ENCODE measurements around the gene ZER1.
A peak's percentile ranks its signal among the peaks of the same experiment; 100 is the strongest.
"Not testable (repeated sequence)": the region's sequence is repeated elsewhere in the genome, so short reads cannot be mapped to it uniquely, and the experiment has no call there.

Gene ZER1

DNA sequence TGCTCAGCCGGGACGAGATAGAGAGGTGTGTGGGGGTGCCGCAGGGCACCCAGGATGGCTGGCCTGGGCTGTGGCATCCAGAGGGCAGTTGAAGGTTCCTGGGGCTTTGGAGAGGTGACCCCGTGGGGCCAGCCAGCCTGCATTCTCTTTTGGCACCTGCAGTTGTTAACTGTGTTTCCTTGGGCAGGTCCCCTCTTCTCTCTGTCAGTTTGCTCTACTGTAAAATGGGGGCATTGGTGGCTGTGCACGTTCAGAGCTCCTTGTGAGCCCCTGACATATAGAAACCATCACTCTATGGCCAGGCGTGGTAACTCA is 56.3 kb downstream of the ZER1 start:
- DNase-seq (ENCODE audit: low spot score), result no peak

GRCh38 chr9:128714586-128715435 is 56.9 kb downstream of the ZER1 start:
- DNase-seq (ENCODE audit: low spot score), result no peak

DNA sequence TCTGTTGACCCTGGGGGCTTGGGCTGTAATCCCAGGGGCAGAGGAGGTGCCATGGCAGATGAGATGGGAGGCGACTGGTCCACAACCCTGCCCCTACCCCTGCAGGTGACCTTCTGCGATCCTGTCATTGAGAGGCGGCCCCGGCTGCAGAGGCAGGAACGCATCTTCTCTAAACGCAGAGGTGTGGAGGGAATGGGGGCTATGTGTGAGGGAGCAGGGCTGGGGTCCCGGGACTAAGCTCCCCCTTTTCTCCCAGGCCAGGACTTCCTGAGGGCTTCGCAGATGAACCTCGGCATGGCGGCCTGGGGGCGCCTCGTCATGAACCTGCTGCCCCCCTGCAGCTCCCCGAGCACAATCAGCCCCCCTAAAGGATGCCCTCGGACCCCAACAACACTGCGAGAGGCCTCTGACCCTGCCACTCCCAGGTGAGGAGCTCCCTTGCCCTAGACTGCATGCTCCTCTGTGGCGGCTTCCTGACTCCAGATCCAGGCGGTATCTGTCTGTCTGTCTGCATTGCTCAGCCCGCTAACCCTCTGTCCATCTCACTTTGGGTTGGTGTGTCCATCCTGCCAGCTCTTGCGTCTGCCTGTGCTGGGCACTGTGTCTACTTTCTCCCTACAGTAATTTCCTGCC is 57.7 kb downstream of the ZER1 start:
- no peak for DNase-seq (ENCODE audit: low spot score)

DNA sequence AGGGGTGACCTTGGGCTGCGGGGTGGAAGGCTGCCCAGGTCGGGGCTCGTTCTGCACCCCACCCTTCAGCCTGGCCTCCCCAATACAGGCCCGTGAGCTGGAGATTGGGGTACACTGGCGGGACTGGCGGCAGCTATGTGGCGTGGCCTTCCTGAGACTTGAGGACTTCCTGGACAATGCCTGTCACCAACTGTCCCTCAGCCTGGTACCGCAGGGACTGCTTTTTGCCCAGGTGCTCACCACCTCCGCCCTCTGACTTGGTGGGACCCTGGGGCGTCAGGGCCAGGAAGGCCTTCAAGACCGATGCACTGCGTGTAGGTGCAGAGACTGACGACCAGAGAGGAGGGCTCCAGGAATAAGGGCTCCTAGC is 58.3 kb downstream of the ZER1 start:
- DNase-seq (ENCODE audit: low spot score), result no peak

GRCh38 chr9:128712451-128713410 is 59.0 kb downstream of the ZER1 start:
- DNase-seq (ENCODE audit: low spot score), result no peak

DNA sequence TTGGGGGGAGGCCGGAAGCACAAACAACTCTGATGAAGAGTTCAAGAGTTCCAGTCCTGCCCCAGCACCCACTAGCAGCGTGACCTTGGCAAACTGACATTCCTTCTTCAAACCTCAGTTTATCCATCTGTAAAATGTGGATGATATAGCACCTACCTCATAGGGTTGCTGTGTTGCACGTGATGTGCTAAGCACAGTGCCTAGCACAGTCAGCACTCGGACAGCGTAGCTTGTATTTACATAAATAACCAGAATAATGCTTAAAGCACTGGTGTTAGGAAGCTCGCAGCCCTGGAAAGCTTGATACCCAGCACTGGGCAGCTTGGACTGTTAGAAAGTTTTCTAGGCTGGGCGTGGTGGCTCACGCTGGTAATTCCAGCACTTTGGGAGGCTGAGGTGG is 64.3 kb downstream of the ZER1 start:
- no peak for DNase-seq (ENCODE audit: low spot score)

GRCh38 chr9:128706671-128707381 is 64.9 kb downstream of the ZER1 start:
- DNase-seq (ENCODE audit: low spot score), result no peak

DNA sequence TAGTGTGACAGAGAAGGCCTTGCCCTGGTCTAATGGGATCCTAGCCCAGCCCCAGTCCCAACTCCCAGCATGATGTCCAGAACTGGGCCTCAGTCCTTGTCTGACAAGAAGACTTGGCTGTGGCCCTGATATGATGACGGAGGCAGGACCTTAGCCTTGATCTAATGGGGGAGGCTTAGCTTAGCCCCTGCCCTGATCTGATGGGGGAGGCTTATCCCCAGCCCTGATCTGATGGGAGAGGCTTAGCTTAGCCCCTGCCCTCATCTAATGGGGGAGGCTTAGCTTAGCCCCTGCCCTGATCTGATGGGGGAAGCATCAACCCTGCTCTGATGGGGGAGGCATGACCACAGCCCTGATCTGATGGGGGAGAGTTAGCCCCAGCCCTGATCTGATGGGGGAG is 65.7 kb downstream of the ZER1 start:
- no peak for DNase-seq (ENCODE audit: low spot score)

DNA sequence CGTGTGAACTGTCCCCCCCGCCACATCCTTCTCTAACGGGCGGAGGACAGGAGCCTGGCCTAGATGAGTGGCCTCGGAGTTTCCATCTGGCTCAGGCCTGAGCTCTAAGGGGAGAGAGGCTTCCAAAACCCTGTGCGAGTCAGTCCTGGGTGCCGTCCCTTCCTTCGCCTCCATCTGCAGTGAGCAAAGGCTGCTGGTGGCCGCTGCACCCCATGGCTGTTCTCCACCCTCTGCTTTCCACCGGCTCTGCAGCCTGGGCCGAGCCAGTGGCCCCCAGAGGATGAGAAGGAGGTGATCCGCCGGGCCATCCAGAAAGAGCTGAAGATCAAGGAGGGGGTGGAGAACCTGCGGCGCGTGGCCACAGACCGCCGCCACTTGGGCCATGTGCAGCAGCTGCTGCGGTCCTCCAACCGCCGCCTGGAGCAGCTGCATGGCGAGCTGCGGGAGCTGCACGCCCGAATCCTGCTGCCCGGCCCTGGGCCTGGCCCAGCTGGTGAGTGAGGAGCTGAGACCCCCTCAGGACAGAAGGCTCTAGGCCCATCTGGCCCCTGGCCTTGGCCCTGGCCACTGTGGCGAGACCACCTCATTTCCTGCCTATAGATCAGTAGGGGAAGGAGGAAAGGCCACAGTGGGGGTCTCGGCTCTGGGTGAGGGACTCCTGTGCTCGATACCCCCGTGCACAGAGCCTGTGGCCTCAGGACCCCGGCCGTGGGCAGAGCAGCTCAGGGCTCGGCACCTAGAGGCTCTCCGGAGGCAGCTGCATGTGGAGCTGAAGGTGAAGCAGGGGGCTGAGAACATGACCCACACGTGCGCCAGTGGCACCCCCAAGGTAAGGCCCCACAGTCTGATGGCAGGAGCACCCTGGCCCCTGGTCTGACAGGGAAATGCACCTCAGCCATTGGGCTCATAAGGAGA is 66.4 kb downstream of the ZER1 start:
- DNase-seq (ENCODE audit: low spot score), result no peak

- no peak for DNase-seq (ENCODE audit: low spot score)
Measured at GRCh38 chr9:128704356-128704670, 67.4 kb downstream of the ZER1 start.

- DNase-seq (ENCODE audit: low spot score), result no peak
Measured at GRCh38 chr9:128703616-128704355, 67.9 kb downstream of the ZER1 start.

- DNase-seq (ENCODE audit: low spot score), result peak; percentile 21
Measured at GRCh38 chr9:128702949-128703615, 68.6 kb downstream of the ZER1 start.

- peak; percentile 95 for DNase-seq (ENCODE audit: low spot score)
Measured at GRCh38 chr9:128702445-128702948, 69.2 kb downstream of the ZER1 start, which contains the start of gene PKN3. Gene PKN3, plus strand, starts transcription at chr9:128702503. Its CDS starts 413 bp downstream, at chr9:128702916.

- no peak for DNase-seq (ENCODE audit: low spot score)
Measured at GRCh38 chr9:128701227-128701854, 70.4 kb downstream of the ZER1 start.

GRCh38 chr9:128699096-128699795 is 72.5 kb downstream of the ZER1 start:
- not testable (repeated sequence) for DNase-seq (ENCODE audit: low spot score)

DNA sequence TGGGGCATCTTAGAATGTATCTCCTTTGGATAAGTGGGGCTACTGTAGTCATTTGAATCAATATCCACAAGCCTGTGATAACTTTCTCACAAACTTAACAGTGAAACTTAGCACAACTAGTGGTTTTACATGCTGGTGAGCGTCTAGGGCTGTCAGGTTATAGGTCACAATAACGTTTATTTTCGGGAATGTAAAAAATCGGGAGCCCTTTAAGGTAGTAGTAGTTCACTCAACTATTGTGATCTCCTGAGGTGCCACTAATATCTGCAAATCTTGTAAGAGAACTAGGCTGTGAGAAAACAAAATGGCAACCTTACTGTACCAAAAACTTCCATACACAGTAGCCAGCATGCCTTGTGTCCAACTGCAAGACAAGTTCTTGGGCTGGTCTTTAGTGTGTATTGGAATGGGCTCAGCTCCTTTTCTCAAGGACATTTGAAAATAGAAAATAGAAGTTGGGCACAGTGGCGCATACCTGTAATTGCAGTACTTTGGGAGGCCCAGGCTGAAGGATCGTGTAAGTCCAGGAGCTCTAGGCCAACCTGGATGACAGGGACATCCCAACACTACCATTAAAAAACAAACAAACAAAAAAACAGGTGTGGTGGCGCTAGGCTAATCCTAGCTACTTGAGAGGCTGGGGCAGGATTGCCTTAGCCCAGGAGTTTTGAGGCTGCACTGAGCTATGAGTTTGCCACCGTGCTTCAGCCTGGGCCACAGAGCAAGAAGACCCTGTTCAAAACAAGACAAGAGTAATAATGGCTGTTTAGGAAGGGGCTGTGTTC is 74.6 kb downstream of the ZER1 start:
- DNase-seq (ENCODE audit: low spot score), result no peak

- no peak for DNase-seq (ENCODE audit: low spot score)
Measured at GRCh38 chr9:128694344-128694743, 77.4 kb downstream of the ZER1 start.

GRCh38 chr9:128693738-128694137 is 78.0 kb downstream of the ZER1 start:
- not testable (repeated sequence) for DNase-seq (ENCODE audit: low spot score)

Measured in AG08395 (cell line).